Stimulated activated CD4-positive, alpha-beta T cell treated with anti-CD3 and anti-CD28 coated beads, Interleukin-1b, Interleukin-23, amount 100 ng/mL, for 24 hours (primary cell): ENCODE results near the gene SNX20.

Experiments
- DNase-seq, 4 experiments: peaks; one replicate each; pipeline ENCODE4 v3.0.0-alpha.2; 2020; ENCODE audit warnings: low read depth in 4 of 4, low spot score in 1 of 4

SNX20 gene

GRCh38 chr16:50637716-50638602, 43.2 kb downstream of the SNX20 start:
- no peak for DNase-seq

DNA sequence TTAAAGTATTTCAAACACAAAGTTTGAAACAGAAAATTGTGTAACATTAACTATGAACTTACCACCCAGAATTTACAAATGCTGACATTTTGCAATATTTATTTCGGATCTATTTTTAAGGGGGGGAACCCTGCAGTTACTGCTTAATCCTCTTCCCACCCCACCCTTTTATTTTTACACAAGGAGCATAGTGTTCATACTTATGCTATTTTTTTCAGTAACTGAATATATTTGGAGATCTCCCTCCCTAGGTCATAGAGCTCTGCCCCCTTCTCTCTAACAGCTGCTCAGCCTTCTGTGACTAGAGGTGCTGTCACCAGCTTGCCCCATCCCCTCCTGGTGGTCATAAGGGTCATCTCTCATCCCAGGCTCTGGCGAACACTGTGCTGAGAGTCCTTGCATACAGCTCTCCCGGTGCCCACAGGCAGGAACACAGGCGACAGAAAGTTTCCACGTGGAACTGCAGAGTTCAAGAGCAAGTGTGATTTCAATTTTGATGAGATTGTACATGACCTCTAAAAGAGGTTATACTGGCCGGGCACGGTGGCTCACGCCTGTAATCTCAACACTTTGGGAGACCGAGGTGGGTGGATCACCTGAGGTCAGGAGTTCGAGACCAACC, 44.2 kb downstream of the SNX20 start:
- no peak for DNase-seq

- DNase-seq, result peak in 1 of 4 experiments; percentile 7
Observed at GRCh38 chr16:50635505-50636392, 45.4 kb downstream of the SNX20 start.

DNA sequence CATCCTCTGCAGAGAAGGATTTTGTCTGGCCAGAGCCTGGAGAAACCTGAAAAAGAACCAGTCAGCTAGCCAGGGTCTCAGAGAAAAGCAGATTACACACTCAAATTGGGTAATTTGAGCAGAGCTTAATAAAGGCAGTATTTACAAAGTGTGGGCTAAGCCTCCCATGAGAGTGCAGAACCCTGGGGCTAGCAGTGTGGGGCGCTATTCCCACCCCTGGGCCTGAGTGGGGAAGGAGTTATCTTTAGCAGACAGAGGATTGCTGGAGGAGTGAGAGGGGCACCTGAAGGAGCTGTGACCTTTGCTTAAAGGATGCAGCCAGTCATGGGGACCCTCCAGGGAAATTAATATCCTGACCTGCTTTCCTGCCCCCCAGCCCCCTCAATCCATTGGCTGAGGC, 46.2 kb downstream of the SNX20 start:
- DNase-seq, result no peak

DNA sequence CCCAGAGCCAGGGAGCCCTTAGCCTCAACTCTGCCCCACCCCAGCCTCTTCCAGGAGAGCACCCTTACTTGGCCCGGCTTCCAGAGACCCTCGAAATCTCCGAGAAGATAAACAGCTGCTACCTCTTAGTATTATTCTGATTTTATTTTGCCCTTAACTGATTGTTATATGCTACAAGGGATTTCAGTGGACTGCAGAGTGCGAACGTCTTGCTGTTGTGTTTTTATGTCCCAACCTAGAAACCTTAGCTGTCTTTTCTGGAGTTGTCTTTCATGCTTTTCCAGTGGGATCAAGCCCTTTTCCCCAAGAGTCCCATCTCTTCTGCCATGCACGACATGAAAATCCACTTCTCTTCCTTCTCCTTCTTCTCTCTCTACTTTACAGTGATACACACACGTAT, 47.0 kb downstream of the SNX20 start:
- DNase-seq, result no peak

GRCh38 chr16:50632927-50633800, 47.9 kb downstream of the SNX20 start:
- DNase-seq, result no peak

DNA sequence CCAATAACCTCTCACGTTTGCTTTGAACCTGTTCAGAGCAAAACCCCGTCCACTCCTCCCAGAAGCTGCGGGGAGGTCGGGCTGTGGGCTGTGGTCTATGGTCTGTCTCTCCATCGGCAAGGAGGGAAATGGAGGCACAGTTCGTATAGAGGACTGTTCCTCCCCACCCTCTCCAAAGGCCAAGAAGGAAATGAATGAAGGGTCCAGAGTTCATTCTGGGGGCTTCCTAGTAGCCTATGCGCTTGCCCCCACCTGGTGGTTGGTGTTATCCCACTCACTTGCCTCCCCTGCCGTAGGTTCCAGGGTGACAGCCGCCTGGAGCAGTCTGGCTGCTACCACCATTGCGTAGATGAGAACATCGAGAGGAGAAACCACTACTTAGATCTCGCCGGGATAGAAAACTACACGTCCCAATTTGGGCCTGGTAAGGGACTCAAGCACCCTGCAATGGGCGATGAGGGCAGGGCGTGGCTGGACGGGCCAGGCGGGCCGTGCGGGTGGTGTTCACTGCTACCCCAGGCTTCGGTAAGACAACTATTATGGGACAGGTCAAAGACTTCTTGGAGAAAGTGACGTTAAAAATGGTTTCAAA, 49.0 kb downstream of the SNX20 start:
- DNase-seq, result no peak

- no peak for DNase-seq
Observed at GRCh38 chr16:50631249-50631984, 49.7 kb downstream of the SNX20 start.

- no peak for DNase-seq
Observed at GRCh38 chr16:50630394-50631020, 50.6 kb downstream of the SNX20 start.

DNA sequence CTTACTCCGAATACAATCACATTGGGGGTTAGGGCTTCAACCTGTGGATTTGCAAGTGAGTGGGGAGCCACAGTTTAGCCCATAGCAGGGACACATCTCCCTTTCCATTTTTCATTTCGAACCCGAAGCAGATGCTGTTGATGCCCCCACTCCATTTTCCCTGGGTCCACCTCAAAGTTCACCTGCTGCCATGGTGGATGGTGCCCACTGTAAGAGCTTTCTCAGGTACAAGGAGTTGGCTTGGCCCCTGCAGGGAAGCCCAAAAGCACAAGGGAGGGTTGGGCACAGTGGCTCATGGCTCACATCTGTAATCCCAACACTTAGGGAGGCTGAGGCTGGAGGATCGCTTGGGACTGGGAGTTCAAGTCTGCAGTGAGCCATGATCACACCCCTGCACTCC, 51.8 kb downstream of the SNX20 start:
- no peak for DNase-seq

GRCh38 chr16:50628156-50628802, 52.8 kb downstream of the SNX20 start:
- no peak for DNase-seq

- DNase-seq, result peak in 1 of 4 experiments; percentile 13
Observed at GRCh38 chr16:50627419-50627818, 53.7 kb downstream of the SNX20 start.

DNA sequence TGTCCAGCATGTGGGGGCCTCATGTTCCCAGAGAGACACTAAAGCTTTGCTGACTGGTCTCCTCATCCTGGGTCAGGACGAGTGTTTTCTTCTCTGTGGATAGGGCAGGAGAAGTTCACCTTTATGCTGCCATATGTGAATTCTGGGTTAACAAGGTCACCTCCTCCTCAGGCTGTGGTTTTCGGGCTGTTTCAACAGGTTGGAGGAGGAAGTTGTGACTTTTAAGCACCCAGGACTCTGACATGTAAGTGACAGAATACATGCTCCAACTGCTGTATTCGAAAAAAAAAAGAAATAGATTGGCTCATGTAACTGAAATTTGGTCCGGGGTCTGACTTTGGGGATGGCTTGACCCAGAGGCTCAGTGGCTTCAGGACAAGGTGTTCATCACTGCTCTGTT, 54.2 kb downstream of the SNX20 start:
- no peak for DNase-seq

DNA sequence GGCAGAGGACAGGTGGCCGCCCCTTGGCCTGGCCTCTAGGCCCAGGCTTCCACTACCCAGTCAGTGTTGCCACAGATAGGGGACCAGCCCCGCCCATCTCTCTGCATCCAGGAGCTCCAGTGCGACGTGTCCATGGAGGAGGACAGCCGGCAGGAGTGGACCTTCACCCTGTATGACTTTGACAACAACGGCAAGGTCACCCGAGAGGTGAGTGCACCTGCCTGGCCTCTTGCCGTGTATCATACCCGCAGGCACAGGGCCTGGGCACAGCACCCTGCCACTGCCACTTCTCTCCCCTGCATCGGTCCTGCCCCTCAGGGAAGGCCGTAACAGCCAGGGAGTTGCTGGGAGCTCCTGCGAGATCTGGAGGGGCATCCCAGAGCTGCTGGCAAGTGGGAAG, 55.7 kb downstream of the SNX20 start:
- no peak for DNase-seq

DNA sequence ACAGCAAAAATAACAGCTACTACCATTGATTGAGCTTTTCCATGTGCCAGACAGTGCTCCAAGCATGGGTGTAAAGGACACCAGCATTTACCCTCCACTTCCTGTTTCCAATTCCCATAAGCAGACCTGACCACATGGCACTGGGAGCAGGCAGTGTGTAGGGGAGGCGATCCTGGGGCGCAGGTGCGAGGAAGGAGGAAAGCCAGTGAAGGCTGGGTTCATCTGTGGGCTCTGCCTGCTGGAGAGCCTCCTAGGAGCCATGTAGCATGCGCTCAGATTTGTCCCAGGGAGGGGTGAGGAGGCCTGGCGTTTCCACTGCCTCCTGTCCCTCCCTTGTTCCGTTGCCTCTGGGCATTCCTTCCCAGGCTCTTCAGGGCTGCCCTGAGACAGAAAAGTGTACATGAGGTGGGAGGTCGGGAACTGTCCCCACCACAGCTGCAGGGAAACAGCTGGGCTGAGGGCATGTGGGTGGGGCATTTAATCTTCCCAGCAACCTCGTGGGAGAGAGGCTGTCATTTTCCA, 56.6 kb downstream of the SNX20 start:
- DNase-seq, result no peak

GRCh38 chr16:50622643-50623369, 58.3 kb downstream of the SNX20 start:
- DNase-seq, result no peak

DNA sequence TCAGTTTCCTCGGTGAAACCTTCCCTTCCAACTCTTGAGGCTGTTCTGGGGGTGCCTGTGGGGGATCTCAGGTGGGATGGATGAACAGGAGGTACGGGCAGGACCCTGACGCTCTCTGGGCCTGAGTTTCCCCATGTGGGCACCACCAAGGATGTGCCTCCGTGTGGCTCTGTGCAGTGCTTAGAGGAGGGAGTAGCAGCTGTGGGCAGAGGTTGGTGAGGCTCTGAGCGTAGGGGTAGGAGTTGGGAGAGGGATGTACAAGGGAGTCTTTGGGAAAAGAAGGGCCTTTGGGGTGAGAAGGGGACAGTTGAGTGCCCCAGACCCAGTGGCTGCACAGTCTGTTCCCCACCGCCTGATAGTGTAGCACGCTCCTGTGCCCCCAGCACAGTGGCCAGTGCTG, 59.1 kb downstream of the SNX20 start:
- DNase-seq, result no peak
